Measurements from ENCODE around the gene IL11RA.
A peak's percentile ranks its signal among the peaks of the same experiment; 100 is the strongest.

The IL11RA gene

DNA sequence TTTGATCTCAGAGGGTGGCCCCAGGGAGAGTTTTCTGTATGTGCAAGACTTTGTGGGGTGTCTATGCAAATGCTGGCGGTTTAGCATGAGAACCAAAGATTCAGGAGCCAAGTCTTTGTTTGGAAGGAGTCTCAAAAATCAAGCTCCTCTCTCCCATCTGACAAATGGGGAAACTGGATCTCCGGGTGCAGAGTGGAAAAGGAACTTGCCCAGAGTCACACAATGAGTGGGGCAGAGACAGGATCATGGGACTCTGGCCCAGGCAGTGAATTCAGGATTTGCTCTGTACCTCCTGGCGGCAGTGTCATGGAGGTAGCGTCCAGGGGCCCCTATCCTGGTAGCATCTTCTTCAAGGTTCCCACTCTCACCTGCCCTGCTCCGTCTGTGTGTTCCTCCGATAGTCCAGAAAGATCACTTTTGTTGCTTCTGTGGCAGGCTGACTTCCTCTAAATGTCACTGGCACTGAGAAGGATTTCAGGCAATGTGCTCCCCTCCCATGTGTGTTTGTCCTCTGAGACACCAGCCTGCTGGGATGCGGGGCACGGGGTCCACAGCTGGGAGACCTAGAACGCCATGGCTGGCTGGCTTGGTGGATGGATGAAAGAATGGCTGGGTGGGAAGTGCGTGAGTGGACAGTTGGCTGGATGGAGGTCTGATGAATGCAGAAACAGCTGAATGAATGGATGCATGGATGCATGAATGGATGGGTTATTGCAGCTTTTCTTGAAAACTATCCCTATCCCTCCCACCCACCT, 35.5 kb downstream of the IL11RA start:
- DNase-seq (ENCODE audit: low read depth): no peak

DNA sequence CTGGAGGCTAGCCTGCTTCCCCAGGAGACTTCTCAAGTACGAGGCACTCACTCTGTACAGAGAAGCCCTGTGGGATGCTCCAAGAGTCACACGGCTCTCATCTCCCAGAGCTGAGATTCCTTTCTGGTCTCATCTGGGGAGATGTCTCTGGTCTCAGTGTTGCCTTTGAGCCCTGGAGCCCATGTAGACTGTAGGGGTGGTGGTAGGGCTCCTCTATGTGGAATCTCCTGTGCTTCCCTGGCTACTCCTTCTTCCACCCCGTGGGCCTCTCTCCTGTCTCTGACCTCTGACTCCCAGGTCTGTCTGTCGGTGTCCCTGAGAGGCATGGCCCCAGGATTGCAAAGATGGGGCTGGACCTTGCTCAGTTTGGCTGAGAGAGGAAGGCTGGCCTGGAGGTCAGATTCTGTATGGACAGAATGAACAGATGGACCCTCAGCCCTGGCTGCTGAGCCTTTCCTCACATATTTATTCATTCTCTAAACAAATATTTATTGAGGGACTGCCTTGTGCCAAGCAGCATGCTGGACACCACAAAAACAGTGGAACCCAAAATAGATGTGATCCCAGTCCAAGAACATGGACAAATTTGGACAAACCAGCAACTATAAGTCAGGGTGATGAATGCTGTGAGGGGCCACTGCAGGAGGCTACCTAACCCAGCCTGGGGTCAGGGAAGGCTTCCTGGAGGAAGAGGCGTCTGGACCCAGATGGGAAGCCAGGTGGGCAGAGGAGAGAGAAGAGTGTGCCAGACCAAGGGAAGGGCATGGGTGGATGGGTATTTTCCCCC, 36.5 kb downstream of the IL11RA start:
- no peak for DNase-seq (ENCODE audit: low read depth)

DNA sequence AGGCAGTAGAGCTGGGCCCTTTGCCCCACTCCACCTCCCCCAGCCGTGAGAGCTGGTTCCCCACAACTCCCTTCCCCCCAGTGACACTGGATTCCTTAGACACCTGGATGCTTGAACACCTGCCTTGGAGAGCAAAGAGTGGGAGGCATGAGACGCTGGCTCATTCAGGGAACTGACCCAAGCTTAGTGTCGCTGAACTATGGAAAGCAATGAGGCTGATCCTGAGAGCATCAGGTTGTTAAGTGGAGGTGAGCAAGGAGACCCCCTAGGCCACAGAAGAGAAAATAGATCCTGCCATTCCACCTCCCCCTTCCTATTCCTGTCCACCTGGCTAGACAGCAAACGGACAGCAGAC, 37.1 kb downstream of the IL11RA start:
- DNase-seq (ENCODE audit: low read depth): no peak

DNA sequence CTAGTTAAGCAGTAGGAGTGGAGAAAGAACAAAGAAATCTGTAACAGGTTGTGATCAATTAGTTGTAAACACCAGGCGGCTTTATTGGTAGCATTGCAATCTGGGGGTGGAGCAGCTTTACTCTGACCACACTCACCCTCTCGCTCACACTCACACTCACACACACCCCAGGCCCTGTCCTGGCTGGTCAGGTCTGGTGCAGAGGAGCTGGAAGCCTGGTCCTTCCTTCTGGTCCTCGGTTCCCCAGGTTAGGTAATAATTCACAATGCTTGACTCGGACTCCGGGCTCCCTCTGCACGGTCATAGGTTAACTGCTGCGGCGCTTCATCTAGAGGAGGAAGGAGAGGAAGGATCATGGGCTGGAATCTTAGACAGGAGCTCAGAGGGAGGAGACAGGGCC, 37.5 kb downstream of the IL11RA start:
- no peak for DNase-seq (ENCODE audit: low read depth)

DNA sequence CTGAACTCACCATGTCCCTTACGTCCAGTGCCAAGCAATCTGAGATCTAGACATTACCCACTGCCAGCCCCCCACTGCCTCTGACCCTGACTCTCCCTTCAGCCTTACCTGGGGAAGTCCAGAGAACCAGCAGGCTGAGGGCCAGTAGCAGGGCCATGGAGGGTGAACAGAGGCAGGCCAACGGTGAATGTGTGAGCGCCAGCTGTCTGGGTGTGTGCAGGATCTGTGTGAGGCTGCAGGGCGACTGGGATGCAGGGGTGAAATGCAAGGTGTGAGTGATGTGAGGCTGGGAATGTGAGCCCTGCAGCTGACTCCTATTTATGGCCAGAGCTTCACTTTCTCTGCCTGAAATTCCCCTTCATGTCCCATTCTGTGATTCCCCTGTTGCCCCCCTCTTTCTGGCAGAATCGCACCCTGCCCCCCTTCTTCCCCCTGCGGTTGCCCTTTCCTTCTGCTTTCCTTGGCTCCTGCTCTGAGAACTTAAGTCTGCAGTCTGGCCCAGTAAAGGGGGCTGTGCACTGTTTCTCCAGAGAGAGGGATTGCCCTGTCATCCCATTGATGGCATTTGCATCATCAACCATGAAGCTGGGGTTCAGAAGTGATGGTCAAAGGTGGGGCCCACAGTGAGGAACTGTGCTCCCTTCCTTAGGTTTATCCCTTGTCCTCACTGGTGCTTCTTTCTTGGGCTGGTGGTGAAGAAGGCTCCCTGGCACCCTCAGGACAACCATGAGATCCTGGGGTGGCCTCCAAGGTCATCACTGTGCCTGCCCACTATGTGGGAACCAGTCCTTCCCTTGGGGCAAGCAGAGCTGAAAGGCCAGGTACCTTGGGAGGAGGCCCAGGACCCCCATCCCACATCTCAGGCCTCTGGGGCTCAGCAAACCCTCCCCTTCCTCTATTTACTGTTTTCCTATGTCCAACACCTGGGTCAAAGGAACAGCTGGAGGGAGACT, 39.3 kb downstream of the IL11RA start, which contains the start of gene CCL19:
Gene CCL19, minus strand, starts transcription at position 294 of the 953 bp plus-strand sequence. Its CDS starts 137 bp downstream, at position 157.
- DNase-seq (ENCODE audit: low read depth): no peak

DNA sequence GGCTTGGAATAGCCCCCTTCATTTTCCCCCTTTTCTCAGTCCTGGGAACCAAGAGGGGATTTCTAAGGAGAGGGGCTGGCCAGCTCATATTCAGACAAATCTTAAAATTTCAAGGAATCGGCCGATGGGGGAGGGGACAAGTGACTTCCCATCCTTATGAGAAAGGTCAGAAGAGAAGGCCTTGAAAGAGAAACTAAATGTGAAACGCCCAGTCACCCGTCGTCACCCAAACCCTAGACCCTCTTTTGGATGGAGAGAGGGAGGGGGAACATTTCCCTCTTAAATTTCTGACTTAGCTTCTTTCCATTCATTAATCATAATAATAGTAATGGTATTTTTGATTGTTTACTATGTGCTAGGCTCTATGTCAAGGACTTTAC, 39.9 kb downstream of the IL11RA start:
- no peak for DNase-seq (ENCODE audit: low read depth)

DNA sequence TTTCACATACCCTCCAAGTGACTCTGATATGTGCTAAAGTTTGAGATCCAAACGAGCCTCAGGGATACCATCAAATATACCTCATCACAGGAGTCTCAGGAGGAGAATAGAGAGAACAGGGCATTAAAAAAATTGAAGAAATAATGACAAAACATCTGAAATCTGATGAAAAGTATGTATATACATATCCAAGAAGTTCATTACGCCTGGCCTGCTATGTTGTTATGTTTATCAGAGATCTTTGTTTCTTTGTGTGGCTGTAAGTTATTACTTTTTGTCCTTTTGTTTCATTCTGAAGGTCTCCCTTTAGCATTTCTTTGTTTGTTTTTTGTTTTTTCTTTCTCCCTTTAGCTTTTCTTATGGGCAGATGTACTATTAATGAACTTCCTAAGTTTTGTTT, 41.6 kb downstream of the IL11RA start:
- DNase-seq (ENCODE audit: low read depth): no peak

DNA sequence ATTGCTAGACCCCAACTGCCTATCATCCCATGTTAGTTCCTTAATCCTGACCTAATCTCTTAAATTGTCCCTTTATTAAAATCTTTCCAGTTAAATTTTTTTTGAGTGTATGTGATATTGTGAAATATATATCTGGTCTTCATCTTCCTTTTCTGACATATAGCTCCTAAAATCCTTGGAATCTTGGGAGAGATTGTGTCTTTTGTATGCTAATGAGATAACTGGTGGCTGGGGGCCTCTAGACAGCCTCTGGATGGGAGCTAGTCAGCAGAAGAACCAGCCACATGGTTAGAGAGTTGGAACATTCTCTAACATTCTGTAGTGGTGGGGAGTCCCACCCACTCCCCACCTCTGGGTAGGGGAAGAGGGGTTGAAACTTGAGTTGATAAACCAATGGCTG, 42.8 kb downstream of the IL11RA start:
- DNase-seq (ENCODE audit: low read depth): no peak

DNA sequence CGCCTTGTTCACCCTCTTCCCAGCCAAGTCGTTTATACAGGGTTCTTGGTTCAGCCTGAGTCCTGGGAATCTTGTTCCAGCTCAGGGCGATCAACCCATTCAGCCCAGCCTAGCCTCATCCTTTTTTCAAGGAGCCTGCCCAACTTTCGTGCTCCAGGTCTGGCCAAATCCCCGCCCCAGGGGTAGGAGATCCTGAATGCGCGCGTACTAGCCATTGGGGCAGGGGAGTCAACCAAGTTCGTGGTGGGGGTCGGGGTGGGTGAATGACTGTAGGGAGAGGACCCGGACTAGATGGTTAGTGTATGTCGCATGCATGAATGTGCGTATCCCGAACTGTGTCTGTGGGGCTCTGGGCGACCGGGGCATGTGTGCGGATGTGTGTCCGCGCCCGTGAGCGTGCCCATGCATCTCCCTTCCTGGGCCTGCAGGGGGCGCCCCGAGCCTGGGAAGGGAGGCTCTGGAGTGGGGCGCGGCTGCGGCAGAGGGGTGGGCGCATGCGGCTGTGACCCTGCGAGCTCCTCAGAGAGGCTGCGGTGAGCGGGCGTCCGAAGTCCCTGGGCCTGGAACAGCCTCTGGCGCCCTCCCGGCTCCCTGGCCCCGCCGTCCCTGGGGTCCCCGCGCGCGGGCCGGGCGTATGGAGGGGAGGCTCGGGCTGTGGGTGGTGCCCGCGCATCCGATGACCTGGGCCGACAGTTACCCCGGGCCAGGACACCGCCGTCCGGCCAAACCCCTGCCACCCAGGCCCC, 49.2 kb downstream of the IL11RA start:
- peak; percentile 49 for DNase-seq (ENCODE audit: low read depth)

DNA sequence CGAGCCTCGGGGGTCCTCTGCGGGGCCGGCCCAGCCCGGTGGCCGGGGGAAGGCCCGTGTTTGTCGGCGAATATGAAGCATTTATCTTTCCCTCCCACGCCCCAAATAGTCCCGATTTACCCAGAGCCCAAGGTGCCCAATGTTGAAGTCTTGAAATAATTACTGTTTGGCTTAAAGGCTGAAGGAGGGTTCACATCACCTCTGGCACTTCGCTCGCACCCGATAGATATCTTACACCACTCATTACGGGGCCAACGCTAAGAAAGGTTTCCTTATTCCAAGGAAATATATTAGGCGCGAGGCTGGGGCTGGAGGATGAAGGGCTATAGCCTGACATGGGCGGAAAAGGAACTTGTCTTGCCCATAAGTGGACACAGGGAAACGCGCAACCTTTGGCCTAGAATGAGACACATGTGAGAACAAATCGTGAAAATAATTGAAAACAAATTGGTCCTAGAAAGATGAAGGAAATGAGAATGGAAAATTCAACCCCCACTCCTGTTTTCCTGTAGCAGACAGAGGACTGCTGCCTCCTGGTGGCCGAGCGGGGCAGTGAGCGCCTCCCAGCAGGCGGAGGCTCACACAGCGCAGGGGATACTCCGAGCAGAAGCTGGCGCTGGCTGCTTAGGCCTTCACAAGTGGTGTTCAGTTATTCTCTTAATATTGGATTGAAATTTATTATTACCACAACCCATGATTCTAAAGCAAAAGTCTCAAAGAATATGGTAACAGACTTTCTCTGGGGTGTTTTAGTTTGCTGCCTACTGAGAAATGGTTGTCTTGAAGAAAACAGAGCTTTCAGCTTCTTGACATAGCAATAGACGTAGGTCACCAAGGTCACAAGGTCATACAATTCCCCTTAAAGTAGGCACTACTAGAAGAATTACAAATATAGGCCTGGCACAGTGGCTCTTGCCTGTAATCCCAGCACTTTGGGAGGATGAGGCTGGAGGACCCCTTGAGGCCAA, 50.1 kb downstream of the IL11RA start:
- DNase-seq (ENCODE audit: low read depth): peak; percentile 50

DNA sequence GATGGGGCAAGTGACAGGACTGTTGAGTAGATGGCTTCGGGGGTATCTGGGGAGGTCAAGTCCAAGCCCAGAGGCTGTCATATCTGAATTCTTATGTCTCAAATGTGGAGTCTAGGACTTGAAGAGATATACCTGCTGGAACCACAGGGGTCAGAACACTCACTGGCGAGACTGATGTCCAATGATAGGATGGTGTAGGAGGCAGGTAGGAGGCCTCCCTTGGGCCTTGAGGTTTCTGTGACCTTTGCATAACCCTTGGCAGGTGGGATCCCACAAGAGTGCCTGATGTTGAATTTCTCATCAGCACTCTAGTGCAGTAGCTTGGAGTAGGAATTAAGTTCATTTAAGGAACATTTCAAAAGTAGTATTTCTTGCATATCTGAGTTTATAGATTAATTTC, 55.1 kb downstream of the IL11RA start:
- no peak for DNase-seq (ENCODE audit: low read depth)

DNA sequence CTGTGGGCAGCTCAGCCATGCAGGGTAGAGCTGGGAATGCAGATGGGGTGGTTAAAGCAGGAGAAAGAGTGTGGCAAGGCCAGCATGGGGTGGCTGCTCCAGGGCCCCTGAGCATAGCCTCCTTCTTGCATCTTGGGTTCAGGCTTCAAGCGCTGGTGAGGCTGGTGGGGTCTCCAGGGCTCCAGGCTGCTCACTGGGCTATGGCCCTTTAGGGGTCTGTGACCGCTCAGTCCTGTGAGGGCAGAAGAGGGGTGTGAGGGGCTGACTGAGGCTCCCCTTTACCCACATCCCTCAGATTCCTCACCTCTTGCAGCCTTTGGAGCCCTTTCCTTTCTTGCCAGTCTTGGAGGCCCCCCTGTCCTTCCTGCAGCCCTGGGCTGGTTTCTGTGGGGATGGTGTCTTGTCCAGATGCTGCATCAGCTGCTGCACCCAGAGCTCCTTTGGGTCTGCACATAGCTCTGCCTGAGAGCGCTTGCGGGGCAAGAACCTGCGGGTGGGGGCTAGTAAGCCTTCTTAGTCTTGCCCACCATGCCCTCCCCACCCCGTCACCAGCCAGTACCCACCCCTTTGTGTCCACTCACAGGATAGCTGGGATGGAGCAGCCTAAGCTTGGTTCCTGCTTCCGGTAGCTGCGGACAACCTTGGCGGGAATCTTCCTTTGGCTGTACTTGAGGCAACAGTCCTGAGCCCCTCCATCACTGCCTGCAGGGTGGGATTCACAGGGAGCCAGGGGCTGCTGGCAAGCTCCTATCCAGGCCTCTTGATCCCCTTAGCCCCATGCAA, 57.4 kb downstream of the IL11RA start:
- no peak for DNase-seq (ENCODE audit: low read depth)

DNA sequence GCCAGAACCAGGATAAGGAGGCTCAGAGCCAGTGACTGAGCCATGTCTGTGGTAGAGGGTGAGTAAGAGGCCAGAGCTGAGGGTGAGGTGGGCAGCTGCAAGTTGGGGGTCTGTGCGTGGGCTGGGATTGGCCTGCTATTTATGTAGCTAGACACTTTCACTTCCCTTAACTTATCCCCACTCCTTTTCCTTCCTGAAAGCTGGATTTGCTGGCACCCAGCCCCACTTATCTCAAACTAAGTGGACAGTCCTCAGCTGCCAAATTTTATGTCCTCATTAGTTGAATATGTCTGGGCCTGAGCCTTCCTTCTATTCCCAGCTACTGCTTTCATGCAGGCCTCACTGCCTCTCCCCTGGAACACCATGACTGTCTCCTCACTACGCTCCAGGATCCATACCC, 58.0 kb downstream of the IL11RA start, which contains the start of gene CCL21:
Gene CCL21, minus strand, starts transcription at position 114 of the 400 bp plus-strand sequence. Its CDS starts 70 bp downstream, at position 44.
- DNase-seq (ENCODE audit: low read depth): no peak
